Endothelial cell of umbilical vein (primary cell): Measurements from ENCODE around the gene SH3PXD2B. TPM values are rescaled to one million over a fixed set of nuclear protein-coding genes. Genes with fewer than 3 reads are reported as not detected.

Source experiments
- BruUV-seq: library from RNA; stranded (reverse); fragments of 400-500 nt; replicated peaks from 2 replicates; lab custom pipeline; 2021; lab: Mats Ljungman, UMichigan
- CTCF ChIA-PET: fragments of 300-600, 350-600 bp; sonication (Branson Sonifier 250); formaldehyde crosslinking; loops from one replicate; lab custom pipeline; 2021; ENCODE audit warnings: antibody characterized with exemption, inconsistent platforms; lab: Charles Lee
- POLR2A ChIA-PET: fragments of 300-600, 350-600 bp; sonication (Branson Sonifier 250); formaldehyde crosslinking; loops from one replicate; lab custom pipeline; 2021; ENCODE audit warnings: antibody characterized with exemption, inconsistent platforms; lab: Charles Lee
- DNase-seq: peaks from one replicate; pipeline ENCODE4 v3.0.0-alpha.2; 2011; ENCODE audit warnings: low read depth, low spot score
- FAIRE-seq: peaks from 2 replicates; lab custom pipeline; 2011; peaks lifted over from hg19 to GRCh38; lab: Jason Lieb, UNC
- H2AFZ ChIP-seq: 2 replicates; pipeline ENCODE4 v1.6.0; 2012; ENCODE audit warnings: low read depth, low read length, control low read depth, inconsistent platforms
- H3K27ac ChIP-seq: 2 replicates; pipeline ENCODE4 v1.5.1; 2011; ENCODE audit warnings: low read depth, mild to moderate bottlenecking, control low read depth, low read length, moderate library complexity; ENCODE audit not compliant: insufficient read depth
- H3K27me3 ChIP-seq, 2 experiments: 2 replicates each; pipeline versions ENCODE4 v1.6.0 to v1.6.1; 2011; ENCODE audit warnings: low read length in 2 of 2, mixed read lengths in 1 of 2; ENCODE audit not compliant: control insufficient read depth in 2 of 2, insufficient read depth in 2 of 2
- H3K36me3 ChIP-seq, 2 experiments: 2 replicates in 1 of 2; 3 replicates in 1 of 2; pipeline ENCODE4 v1.5.1; 2011; ENCODE audit warnings: low read length in 2 of 2, mild to moderate bottlenecking in 1 of 2, moderate library complexity in 1 of 2; ENCODE audit not compliant: control insufficient read depth in 2 of 2, insufficient read depth in 2 of 2; ENCODE audit errors: extremely low read depth in 1 of 2
- H3K4me1 ChIP-seq: 3 replicates; pipeline ENCODE4 v1.5.1; 2011; ENCODE audit warnings: mild to moderate bottlenecking, low read length; ENCODE audit not compliant: control insufficient read depth, insufficient read depth; ENCODE audit errors: extremely low read depth
- H3K4me2 ChIP-seq: 2 replicates; pipeline ENCODE4 v1.6.1; 2011; ENCODE audit warnings: low read length, control low read depth, mixed read lengths; ENCODE audit not compliant: insufficient read depth
- H3K4me3 ChIP-seq, 3 experiments: fragments of 200-600 bp in 1 of 3; sonication (generic), shearing (Covaris generic) in 1 of 3; replicated peaks in 1 of 3; 2 replicates each; pipeline ENCODE4 v1.5.1; 2011 to 2016; ENCODE audit warnings: control low read depth in 3 of 3, low read length in 3 of 3, mild to moderate bottlenecking in 2 of 3, inconsistent platforms in 1 of 3, low read depth in 1 of 3, moderate library complexity in 1 of 3; ENCODE audit not compliant: insufficient read depth in 1 of 3
- H3K79me2 ChIP-seq: 2 replicates; pipeline ENCODE4 v1.6.0; 2012; ENCODE audit warnings: low read length, inconsistent platforms; ENCODE audit not compliant: control insufficient read depth, insufficient read depth
- H3K9ac ChIP-seq: replicated peaks from 2 replicates; pipeline ENCODE3; 2011; ENCODE audit warnings: low read length, control low read depth; ENCODE audit not compliant: insufficient read depth; ENCODE audit errors: extremely low read depth
- H3K9me1 ChIP-seq: replicated peaks from 3 replicates; pipeline ENCODE4 v1.6.0; 2011; ENCODE audit warnings: mild to moderate bottlenecking, low read length; ENCODE audit not compliant: control insufficient read depth, insufficient read depth; ENCODE audit errors: extremely low read depth
- H3K9me3 ChIP-seq: replicated peaks from 2 replicates; pipeline ENCODE4 v1.5.1; 2012; ENCODE audit warnings: low read length, inconsistent platforms; ENCODE audit not compliant: control insufficient read depth, insufficient read depth
- H4K20me1 ChIP-seq: replicated peaks from 2 replicates; pipeline ENCODE3; 2011; ENCODE audit warnings: mild to moderate bottlenecking, low read length; ENCODE audit not compliant: control insufficient read depth, insufficient read depth; ENCODE audit errors: extremely low read depth
- EZH2 ChIP-seq: IDR thresholded peaks from 2 replicates; pipeline ENCODE4 v1.6.1; 2012; ENCODE audit warnings: borderline replicate concordance, low read depth, mild to moderate bottlenecking, moderate library complexity, low read length, inconsistent platforms; ENCODE audit not compliant: severe bottlenecking
- FOS ChIP-seq: IDR thresholded peaks from 2 replicates; pipeline ENCODE4 v1.6.1; 2011; ENCODE audit warnings: mild to moderate bottlenecking, low read length, moderate library complexity, borderline replicate concordance; ENCODE audit not compliant: insufficient read depth
- GATA2 ChIP-seq: IDR thresholded peaks from 2 replicates; pipeline ENCODE4 v1.7.0; 2011; ENCODE audit warnings: low read depth, mild to moderate bottlenecking, moderate library complexity, mixed read lengths, low read length; ENCODE audit not compliant: insufficient read length, insufficient read depth
- JUN ChIP-seq: IDR thresholded peaks from 2 replicates; pipeline ENCODE4 v1.6.1; 2011; ENCODE audit warnings: borderline replicate concordance, low read depth; ENCODE audit not compliant: insufficient read length, insufficient read depth
- MAX ChIP-seq: IDR thresholded peaks from 2 replicates; pipeline ENCODE4 v1.6.1; 2011; ENCODE audit not compliant: insufficient read depth, insufficient read length
- MYC ChIP-seq: IDR thresholded peaks from one replicate; pipeline ENCODE4 v1.6.1; 2011; ENCODE audit warnings: mild to moderate bottlenecking, low read depth, low read length
- POLR2A ChIP-seq: IDR thresholded peaks from 2 replicates; pipeline ENCODE4 v1.6.1; 2012; ENCODE audit warnings: low read depth, mild to moderate bottlenecking, control low read depth, low read length
- POLR2AphosphoS5 ChIP-seq: IDR thresholded peaks from 2 replicates; pipeline ENCODE4 v1.6.1; 2012; ENCODE audit warnings: low read depth, mild to moderate bottlenecking, control low read depth, low read length, moderate library complexity; ENCODE audit not compliant: insufficient read depth
- dilution Hi-C: fragments of 300-500 bp; cut with MboI; formaldehyde crosslinking; loops from one replicate; pipeline ENCODE4 v1.15.0; 2019; ENCODE audit warnings: low sequenced_read_pairs; ENCODE audit not compliant: extremely low pct_ligation_motif_present
- intact Hi-C: fragments of 100-400 bp; cut with micrococcal nuclease; formaldehyde crosslinking; loops from one replicate; pipeline ENCODE4 v1.10.0; 2022
- polyA plus RNA-seq, 4 experiments: library from polyadenylated mRNA; depleted of rRNA in 3 of 4; stranded (reverse) in 3 of 4; unstranded in 1 of 4; fragments of >200 nt; gene quantifications; 2 replicates each; pipeline versions ENCODE4 v1.2.1 to v1.2.3, GENCODE V29; 2011 to 2012; ENCODE audit warnings: missing spikeins in 1 of 4
- total RNA-seq: library from RNA; stranded (reverse); gene quantifications from 2 replicates; pipeline ENCODE4 v1.2.3, GENCODE V29; 2021
- TF ChIP-seq, protein P1 (sequence below), 2 donors: IDR thresholded peaks; 1 replicate in 1 of 2; 2 replicates in 1 of 2; pipeline ENCODE4 v1.5.1; 2011; ENCODE audit warnings: low read length in 2 of 2, mild to moderate bottlenecking in 2 of 2, moderate library complexity in 2 of 2, control low read depth in 1 of 2, inconsistent platforms in 1 of 2, low read depth in 1 of 2; ENCODE audit not compliant: insufficient read depth in 1 of 2; ENCODE audit errors: extremely low read depth in 1 of 2

Gene SH3PXD2B
- total and polyA plus RNA-seq, 2 donors (not counting 3 experiments of a cell fraction or from before 2014, with no cell fraction given): 23.5 to 66.3 TPM

DNA sequence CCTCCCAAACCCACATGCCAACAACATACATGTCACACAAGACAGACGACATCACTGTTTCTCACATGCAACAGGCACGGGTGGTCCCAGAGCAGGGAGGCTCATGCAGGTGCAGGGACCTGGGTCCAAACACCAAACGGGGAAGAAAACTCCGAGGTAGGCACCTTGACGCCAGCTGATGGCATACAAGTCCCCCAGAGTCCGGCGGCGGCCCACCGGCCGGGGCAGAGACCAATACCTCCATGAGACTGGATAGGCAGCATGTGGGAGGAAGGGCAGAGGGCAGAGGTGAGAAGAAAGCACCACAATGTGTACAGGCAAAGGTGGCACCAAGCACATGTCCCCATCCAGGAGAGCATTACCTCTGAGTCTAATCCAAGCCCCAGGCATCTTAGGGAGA lies 97.8 kb downstream of the SH3PXD2B start:
- Histone ChIP-seq H3K4me2 (no peak overlapping the region), H3K79me2 (no peaks in the 10 kb centered on the region), H3K36me3 (peaks cover 23 to 39% of the 10 kb centered on the region in 2 experiments), H3K27me3 (no peaks in the 10 kb centered on the region), H3K9me1 (no peaks in the 10 kb centered on the region), H3K9me3 (no peaks in the 10 kb centered on the region), H3K4me1 (peaks cover 6% of the 10 kb centered on the region), H2AFZ (no peak overlapping the region), H4K20me1 (no peaks in the 10 kb centered on the region), H3K4me3 (no peak overlapping the region), H3K9ac (no peak overlapping the region), H3K27ac (no peak overlapping the region)
- no peak for TF ChIP-seq FOS
- TF ChIP-seq POLR2AphosphoS5: no peak
- no peak for TF ChIP-seq POLR2A
- TF ChIP-seq GATA2: no peak
- TF ChIP-seq, protein P1, sequence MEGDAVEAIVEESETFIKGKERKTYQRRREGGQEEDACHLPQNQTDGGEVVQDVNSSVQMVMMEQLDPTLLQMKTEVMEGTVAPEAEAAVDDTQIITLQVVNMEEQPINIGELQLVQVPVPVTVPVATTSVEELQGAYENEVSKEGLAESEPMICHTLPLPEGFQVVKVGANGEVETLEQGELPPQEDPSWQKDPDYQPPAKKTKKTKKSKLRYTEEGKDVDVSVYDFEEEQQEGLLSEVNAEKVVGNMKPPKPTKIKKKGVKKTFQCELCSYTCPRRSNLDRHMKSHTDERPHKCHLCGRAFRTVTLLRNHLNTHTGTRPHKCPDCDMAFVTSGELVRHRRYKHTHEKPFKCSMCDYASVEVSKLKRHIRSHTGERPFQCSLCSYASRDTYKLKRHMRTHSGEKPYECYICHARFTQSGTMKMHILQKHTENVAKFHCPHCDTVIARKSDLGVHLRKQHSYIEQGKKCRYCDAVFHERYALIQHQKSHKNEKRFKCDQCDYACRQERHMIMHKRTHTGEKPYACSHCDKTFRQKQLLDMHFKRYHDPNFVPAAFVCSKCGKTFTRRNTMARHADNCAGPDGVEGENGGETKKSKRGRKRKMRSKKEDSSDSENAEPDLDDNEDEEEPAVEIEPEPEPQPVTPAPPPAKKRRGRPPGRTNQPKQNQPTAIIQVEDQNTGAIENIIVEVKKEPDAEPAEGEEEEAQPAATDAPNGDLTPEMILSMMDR (IDR thresholded peaks at IDR 0.05; ENCODE audit: extremely low read depth in 1 of 2, insufficient read depth in 1 of 2, low read depth in 1 of 2, low read length in 2 of 2): no peak
- TF ChIP-seq EZH2: no peak
- no peak for TF ChIP-seq MAX
- TF ChIP-seq JUN: no peak
- no peak for TF ChIP-seq MYC
- DNase-seq (no peak), FAIRE-seq (no peak)
- no TSS peak for BruUV-seq
- ChIA-PET CTCF (no interaction called here), POLR2A (no interaction called here)
- dilution Hi-C loops: no loop called here
- intact Hi-C loops: no loop called here
